H9 (cell line): ENCODE data around the gene ARL5A. TPM values are rescaled to one million over a fixed set of nuclear protein-coding genes. Genes with fewer than 3 reads are reported as not detected.

Experiments used
- DNase-seq: peaks from one replicate; pipeline ENCODE4 v3.0.0-alpha.2; 2017
- H2AFZ ChIP-seq: one replicate; pipeline ENCODE4 v1.6.1; 2013; ENCODE audit warnings: mild to moderate bottlenecking, low read length, control low read depth, moderate library complexity
- H2AK5ac ChIP-seq: 2 replicates; pipeline ENCODE4 v1.6.1; 2013; ENCODE audit warnings: low read length, control low read depth, mixed read lengths; ENCODE audit not compliant: insufficient read length
- H2BK120ac ChIP-seq: one replicate; pipeline ENCODE4 v1.6.1; 2013; ENCODE audit warnings: low read depth, mild to moderate bottlenecking, low read length, control low read depth, inconsistent platforms; ENCODE audit not compliant: poor library complexity, severe bottlenecking
- H2BK12ac ChIP-seq: 2 replicates; pipeline ENCODE4 v1.6.1; 2013; ENCODE audit warnings: low read length, control low read depth, mixed read lengths, low read depth; ENCODE audit not compliant: insufficient read length
- H2BK15ac ChIP-seq: 2 replicates; pipeline ENCODE4 v1.6.1; 2013; ENCODE audit warnings: low read depth, low read length, control low read depth
- H2BK20ac ChIP-seq: one replicate; pipeline ENCODE4 v1.6.1; 2013; ENCODE audit warnings: low read depth, mild to moderate bottlenecking, low read length, control low read depth, inconsistent platforms; ENCODE audit not compliant: poor library complexity, severe bottlenecking
- H2BK5ac ChIP-seq: 2 replicates; pipeline ENCODE4 v1.6.1; 2013; ENCODE audit warnings: low read length, control low read depth, mixed read lengths; ENCODE audit not compliant: insufficient read length
- H3K14ac ChIP-seq: 2 replicates; pipeline ENCODE4 v1.6.1; 2013; ENCODE audit warnings: low read length, control low read depth; ENCODE audit not compliant: insufficient read depth
- H3K18ac ChIP-seq: 2 replicates; pipeline ENCODE4 v1.6.1; 2013; ENCODE audit warnings: low read depth, mild to moderate bottlenecking, mixed read lengths, low read length, control low read depth; ENCODE audit not compliant: insufficient read length
- H3K23ac ChIP-seq: 2 replicates; pipeline ENCODE4 v1.6.1; 2013; ENCODE audit warnings: low read length, control low read depth, mixed read lengths, low read depth; ENCODE audit not compliant: insufficient read length
- H3K23me2 ChIP-seq: 2 replicates; pipeline ENCODE4 v1.6.1; 2013; ENCODE audit warnings: low read depth, mild to moderate bottlenecking, mixed read lengths, low read length, control low read depth; ENCODE audit not compliant: insufficient read length, poor library complexity, severe bottlenecking
- H3K27ac ChIP-seq: 2 replicates; pipeline ENCODE4 v1.5.1; 2013; ENCODE audit warnings: low read length, control low read depth, mixed read lengths, low read depth; ENCODE audit not compliant: insufficient read length
- H3K27me3 ChIP-seq: 2 replicates; pipeline ENCODE4 v1.6.1; 2013; ENCODE audit warnings: low read length, control low read depth, inconsistent platforms; ENCODE audit not compliant: insufficient read depth
- H3K4ac ChIP-seq: 2 replicates; pipeline ENCODE4 v1.6.1; 2013; ENCODE audit warnings: low read depth, mild to moderate bottlenecking, control low read depth, inconsistent platforms, low read length, moderate library complexity
- H3K4me1 ChIP-seq: 2 replicates; pipeline ENCODE4 v1.6.1; 2013; ENCODE audit warnings: low read length, control low read depth, inconsistent platforms; ENCODE audit not compliant: insufficient read depth
- H3K4me2 ChIP-seq: 2 replicates; pipeline ENCODE4 v1.6.1; 2013; ENCODE audit warnings: low read length, control low read depth, mixed read lengths; ENCODE audit not compliant: insufficient read length, insufficient read depth
- H3K56ac ChIP-seq: 2 replicates; pipeline ENCODE4 v1.6.1; 2013; ENCODE audit warnings: low read depth, mild to moderate bottlenecking, mixed read lengths, low read length, control low read depth; ENCODE audit not compliant: insufficient read length
- H3K79me1 ChIP-seq: 2 replicates; pipeline ENCODE4 v1.6.1; 2013; ENCODE audit warnings: low read depth, mild to moderate bottlenecking, moderate library complexity, low read length, control low read depth, inconsistent platforms; ENCODE audit not compliant: insufficient read depth, poor library complexity, severe bottlenecking
- H3K79me2 ChIP-seq: 2 replicates; pipeline ENCODE4 v1.6.1; 2013; ENCODE audit warnings: low read length, control low read depth, inconsistent platforms; ENCODE audit not compliant: insufficient read depth
- H3K9ac ChIP-seq: 2 replicates; pipeline ENCODE4 v1.6.1; 2013; ENCODE audit warnings: low read length, control low read depth, mixed read lengths; ENCODE audit not compliant: insufficient read length; ENCODE audit errors: extremely low read depth
- H3K9me3 ChIP-seq: one replicate; pipeline ENCODE4 v1.6.1; 2013; ENCODE audit warnings: low read depth, low read length, inconsistent platforms; ENCODE audit not compliant: control insufficient read depth
- H3T11ph ChIP-seq: one replicate; pipeline ENCODE4 v1.6.1; 2013; ENCODE audit warnings: mild to moderate bottlenecking, low read length, control low read depth, inconsistent platforms
- H4K20me1 ChIP-seq: one replicate; pipeline ENCODE4 v1.6.1; 2013; ENCODE audit not compliant: control insufficient read depth, insufficient read length, insufficient read depth
- H4K5ac ChIP-seq: 2 replicates; pipeline ENCODE4 v1.6.1; 2013; ENCODE audit warnings: low read depth, mild to moderate bottlenecking, mixed read lengths, low read length, control low read depth; ENCODE audit not compliant: insufficient read length
- H4K8ac ChIP-seq: replicated peaks from 2 replicates; pipeline ENCODE4 v1.6.1; 2013; ENCODE audit warnings: low read length, control low read depth, mixed read lengths, low read depth; ENCODE audit not compliant: insufficient read length
- H4K91ac ChIP-seq: 2 replicates; pipeline ENCODE4 v1.6.1; 2013; ENCODE audit warnings: low read depth, mild to moderate bottlenecking, moderate library complexity, mixed read lengths, low read length, control low read depth; ENCODE audit not compliant: insufficient read length
- H3K27ac Mint-ChIP-seq, 3 experiments: 2 replicates in 2 of 3; 3 replicates in 1 of 3; pipeline ENCODE4 v1.8.0; 2020 to 2021; ENCODE audit warnings: mixed read lengths in 3 of 3, mild to moderate bottlenecking in 1 of 3, moderate library complexity in 1 of 3
- H3K27me3 Mint-ChIP-seq: 2 replicates; pipeline ENCODE4 v1.8.0; 2021; ENCODE audit warnings: low read depth, mild to moderate bottlenecking, moderate library complexity, mixed read lengths
- H3K36me3 Mint-ChIP-seq, 3 experiments: 2 replicates in 2 of 3; 3 replicates in 1 of 3; pipeline ENCODE4 v1.8.0; 2020 to 2021; ENCODE audit warnings: low read depth in 3 of 3, mixed read lengths in 3 of 3; ENCODE audit not compliant: insufficient read depth in 1 of 3
- H3K4me1 Mint-ChIP-seq, 2 experiments: 2 replicates each; pipeline ENCODE4 v1.8.0; 2020; ENCODE audit warnings: mixed read lengths in 2 of 2
- H3K4me3 Mint-ChIP-seq, 2 experiments: 2 replicates in 1 of 2; 3 replicates in 1 of 2; pipeline ENCODE4 v1.8.0; 2020 to 2021; ENCODE audit warnings: mild to moderate bottlenecking in 2 of 2, mixed read lengths in 2 of 2, moderate library complexity in 1 of 2
- H3K9me3 Mint-ChIP-seq, 2 experiments: 2 replicates in 1 of 2; 3 replicates in 1 of 2; pipeline ENCODE4 v1.8.0; 2020; ENCODE audit warnings: mild to moderate bottlenecking in 2 of 2, mixed read lengths in 2 of 2, moderate library complexity in 1 of 2
- WGBS: extraction: QIAGEN DNeasy Blood & Tissue Kit; methylation state at CpG from one replicate; pipeline ENCODE4 v1.1.7; 2013; ENCODE audit warnings: missing lambda C conversion rate, low lambda C conversion rate, mixed read lengths; ENCODE audit not compliant: insufficient read length; ENCODE audit errors: extremely low coverage; 5-methylcytosine and 5-hydroxymethylcytosine counted together
- total RNA-seq: library from RNA; stranded (reverse); gene quantifications from 2 replicates; pipeline ENCODE4 v1.2.1, GENCODE V29; 2021
- TF ChIP-seq, protein P1 (sequence below): fragments of 200-600 bp; sonication (generic); conservative IDR thresholded peaks from 3 replicates; pipeline ENCODE4 v1.8.0; 2021; ENCODE audit warnings: antibody characterized with exemption, mild to moderate bottlenecking

ARL5A gene
- total RNA-seq, 1 experiment from 2014 or later, result 66.7 TPM

DNA sequence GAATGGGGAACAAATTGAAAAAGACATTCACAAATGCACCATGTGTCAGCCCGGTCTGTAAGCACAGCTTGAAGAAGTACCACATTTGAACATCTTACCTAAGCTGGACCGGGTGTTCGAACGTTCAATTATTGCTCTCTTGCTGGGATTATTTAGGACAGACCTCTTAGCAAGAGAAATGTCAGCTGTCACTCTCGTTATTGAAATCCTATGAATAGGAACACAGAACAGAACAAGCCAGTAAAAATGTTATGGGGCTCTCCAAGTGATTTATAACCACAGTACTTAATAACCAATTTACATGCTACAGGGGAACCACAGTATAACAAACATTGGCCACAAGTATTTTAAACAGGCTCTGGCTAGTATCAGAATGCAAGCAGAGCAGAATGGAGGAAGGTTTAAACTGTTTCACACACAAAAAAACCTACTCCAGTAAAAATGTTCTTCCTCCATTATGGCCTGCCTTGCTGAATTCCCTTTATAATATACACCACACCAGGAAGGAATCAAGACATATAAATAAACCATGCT, 32.5 kb upstream of the ARL5A start:
- Histone ChIP-seq H3K27ac (no peak overlapping the region), H3K79me2 (no peaks in the 10 kb centered on the region), H3K9ac (no peak overlapping the region), H3K56ac (no peak overlapping the region), H3K18ac (no peak overlapping the region), H2AK5ac (no peak overlapping the region), H3K23ac (no peak overlapping the region), H2AFZ (no peak overlapping the region), H2BK120ac (no peak overlapping the region), H3K79me1 (no peaks in the 10 kb centered on the region), H3K27me3 (no peaks in the 10 kb centered on the region), H3K14ac (no peak overlapping the region), H2BK20ac (no peak overlapping the region), H4K91ac (no peak overlapping the region), H4K5ac (no peak overlapping the region), H3K4ac (no peak overlapping the region), H4K8ac (no peak overlapping the region), H3K4me1 (no peaks in the 10 kb centered on the region), H3K4me2 (no peak overlapping the region), H3K23me2 (no peaks in the 10 kb centered on the region), H2BK5ac (no peak overlapping the region), H3T11ph (no peak overlapping the region), H2BK15ac (no peak overlapping the region), H4K20me1 (no peaks in the 10 kb centered on the region), H2BK12ac (no peak overlapping the region), H3K9me3 (no peaks in the 10 kb centered on the region)
- Mint-ChIP-seq H3K4me3 (no peak overlapping the region), H3K36me3 (no peaks in the 10 kb centered on the region), H3K4me1 (peaks cover 0 to 4% of the 10 kb centered on the region in 2 experiments; a peak in 2 of 4 replicates), H3K9me3 (no peaks in the 10 kb centered on the region), H3K27ac (no peak overlapping the region), H3K27me3 (no peaks in the 10 kb centered on the region)
- DNase-seq, result no peak
- TF ChIP-seq, protein P1, sequence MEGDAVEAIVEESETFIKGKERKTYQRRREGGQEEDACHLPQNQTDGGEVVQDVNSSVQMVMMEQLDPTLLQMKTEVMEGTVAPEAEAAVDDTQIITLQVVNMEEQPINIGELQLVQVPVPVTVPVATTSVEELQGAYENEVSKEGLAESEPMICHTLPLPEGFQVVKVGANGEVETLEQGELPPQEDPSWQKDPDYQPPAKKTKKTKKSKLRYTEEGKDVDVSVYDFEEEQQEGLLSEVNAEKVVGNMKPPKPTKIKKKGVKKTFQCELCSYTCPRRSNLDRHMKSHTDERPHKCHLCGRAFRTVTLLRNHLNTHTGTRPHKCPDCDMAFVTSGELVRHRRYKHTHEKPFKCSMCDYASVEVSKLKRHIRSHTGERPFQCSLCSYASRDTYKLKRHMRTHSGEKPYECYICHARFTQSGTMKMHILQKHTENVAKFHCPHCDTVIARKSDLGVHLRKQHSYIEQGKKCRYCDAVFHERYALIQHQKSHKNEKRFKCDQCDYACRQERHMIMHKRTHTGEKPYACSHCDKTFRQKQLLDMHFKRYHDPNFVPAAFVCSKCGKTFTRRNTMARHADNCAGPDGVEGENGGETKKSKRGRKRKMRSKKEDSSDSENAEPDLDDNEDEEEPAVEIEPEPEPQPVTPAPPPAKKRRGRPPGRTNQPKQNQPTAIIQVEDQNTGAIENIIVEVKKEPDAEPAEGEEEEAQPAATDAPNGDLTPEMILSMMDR, result no peak
- WGBS, result no CpG with 5 or more reads among the region's 5 CpGs
